DMS153 (cell line): ENCODE data around the gene CTNND2.

Experiments used
- DNase-seq: peaks from one replicate; lab custom pipeline; 2025; lab: John Stamatoyannopoulos, UW

CTNND2 gene

GRCh38 chr5:11518676-11519075 is 385.6 kb downstream of the CTNND2 start:
- DNase-seq: no peak

GRCh38 chr5:11514705-11515432 is 389.4 kb downstream of the CTNND2 start:
- no peak for DNase-seq

- no peak for DNase-seq
Observed at GRCh38 chr5:11511878-11512277, 392.4 kb downstream of the CTNND2 start.

GRCh38 chr5:11510889-11511288 is 393.4 kb downstream of the CTNND2 start:
- no peak for DNase-seq

GRCh38 chr5:11509793-11510192 is 394.5 kb downstream of the CTNND2 start:
- no peak for DNase-seq

- no peak for DNase-seq
Observed at GRCh38 chr5:11507156-11507910, 396.9 kb downstream of the CTNND2 start.

- no peak for DNase-seq
Observed at GRCh38 chr5:11504886-11505193, 399.4 kb downstream of the CTNND2 start.

GRCh38 chr5:11504065-11504885 is 400.0 kb downstream of the CTNND2 start:
- no peak for DNase-seq

- DNase-seq: no peak
Observed at GRCh38 chr5:11502783-11503182, 401.5 kb downstream of the CTNND2 start.

GRCh38 chr5:11497651-11498050 is 406.6 kb downstream of the CTNND2 start:
- no peak for DNase-seq

GRCh38 chr5:11496137-11496719 is 408.0 kb downstream of the CTNND2 start:
- no peak for DNase-seq

GRCh38 chr5:11494340-11494739 is 409.9 kb downstream of the CTNND2 start:
- DNase-seq: no peak

GRCh38 chr5:11491404-11492075 is 412.7 kb downstream of the CTNND2 start:
- DNase-seq: no peak

GRCh38 chr5:11483630-11484029 is 420.6 kb downstream of the CTNND2 start:
- DNase-seq: no peak

GRCh38 chr5:11482011-11482410 is 422.2 kb downstream of the CTNND2 start:
- DNase-seq: no peak

- DNase-seq: no peak
Observed at GRCh38 chr5:11477786-11478185, 426.5 kb downstream of the CTNND2 start.

GRCh38 chr5:11476866-11477265 is 427.4 kb downstream of the CTNND2 start:
- DNase-seq: no peak

GRCh38 chr5:11468334-11469039 is 435.8 kb downstream of the CTNND2 start:
- DNase-seq: no peak

- no peak for DNase-seq
Observed at GRCh38 chr5:11467588-11467987, 436.7 kb downstream of the CTNND2 start.

- DNase-seq: no peak
Observed at GRCh38 chr5:11459716-11460115, 444.5 kb downstream of the CTNND2 start.

GRCh38 chr5:11455505-11455904 is 448.7 kb downstream of the CTNND2 start:
- DNase-seq: no peak
